ENCODE data around the gene ETV6.

GRCh38 chr12:11715621-11716020 is 66.1 kb downstream of the ETV6 start:
- TF ChIP-seq CTCF (IDR thresholded peaks at IDR 0.05) (no peak), ZFX (IDR thresholded peaks at IDR 0.05; ENCODE audit: borderline replicate concordance) (no peak)
